ENCODE results near the gene SORT1. TPM values are rescaled to one million over a fixed set of nuclear protein-coding genes. Genes with fewer than 3 reads are reported as not detected.

SORT1 gene
- total and polyA plus RNA-seq, 3 experiments from 2014 or later = 0.16 to 3.9 (median 3.0) TPM

DNA sequence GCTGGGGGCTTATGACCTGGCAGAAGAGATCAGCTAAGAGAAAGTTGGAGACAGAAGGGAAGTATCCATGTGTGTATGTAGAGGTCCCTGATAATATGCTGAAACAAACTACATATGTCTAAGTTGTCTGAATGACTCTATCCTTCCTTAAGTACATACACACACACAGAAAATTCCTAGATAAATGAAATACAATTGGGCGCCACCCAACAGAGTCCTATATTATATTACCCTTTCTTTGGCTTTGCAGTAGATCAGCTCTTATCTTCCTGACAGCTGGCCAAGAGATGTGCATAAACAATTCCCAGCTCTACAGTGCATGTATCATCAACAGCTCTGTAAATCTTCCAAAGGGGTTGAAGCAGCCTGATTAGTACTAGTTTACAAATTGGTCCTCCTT lies 40.1 kb downstream of the SORT1 start:
- H3K4me3 ChIP-seq (ENCODE audit: low read length) = no peak overlapping the region
- no peaks in the 10 kb centered on the region for H3K36me3 ChIP-seq (ENCODE audit: insufficient read depth, low read length)
- no peaks in the 10 kb centered on the region for H3K4me1 ChIP-seq (ENCODE audit: insufficient read depth, low read length)
- H3K27ac ChIP-seq (ENCODE audit: low read depth, low read length) = no peak overlapping the region
- POLR2A ChIA-PET = no interaction called here
- Mint-ChIP-seq H3K36me3 (no peaks in the 10 kb centered on the region), H3K4me3 (no peak overlapping the region), H3K4me1 (no peaks in the 10 kb centered on the region), H3K27me3 (peaks cover 5 to 23% of the 10 kb centered on the region in 2 donors), H3K27ac (no peak overlapping the region), H3K9me3 (no peaks in the 10 kb centered on the region)
- H3K9me3 ChIP-seq (ENCODE audit: low read length) = no peaks in the 10 kb centered on the region
- CTCF ChIA-PET = interaction anchor here (1.0 kb wide), 1 partner anchor 11 kb away, joined by 3 read pairs; no protein-coding TSS in a partner anchor
- no peaks in the 10 kb centered on the region for H3K27me3 ChIP-seq (ENCODE audit: insufficient read depth, low read length, poor library complexity, severe bottlenecking)
- DNase-seq = no peak

DNA sequence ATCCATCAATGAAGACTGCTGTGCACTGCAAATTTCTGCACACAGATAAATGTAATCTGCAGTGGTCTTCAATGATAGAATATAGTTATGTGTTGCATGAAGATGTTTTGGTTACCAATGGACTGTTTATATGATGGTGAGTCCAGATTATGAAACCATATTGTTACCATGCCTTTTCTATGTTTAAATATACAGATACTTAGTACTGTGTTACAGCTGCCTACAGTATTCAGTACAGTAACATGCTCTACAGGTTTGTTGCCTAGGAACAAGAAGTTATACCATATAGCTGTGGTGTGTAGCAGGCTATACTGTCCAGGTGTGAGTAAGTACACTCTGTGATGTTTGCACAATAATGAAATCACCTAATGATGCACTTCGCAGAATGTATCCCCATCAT lies 40.8 kb downstream of the SORT1 start:
- POLR2A ChIA-PET = no interaction called here
- no peak overlapping the region for H3K27ac Mint-ChIP-seq
- no peaks in the 10 kb centered on the region for H3K36me3 Mint-ChIP-seq
- peaks cover 5 to 18% of the 10 kb centered on the region in 2 donors for H3K27me3 Mint-ChIP-seq
- no peaks in the 10 kb centered on the region for H3K9me3 ChIP-seq (ENCODE audit: low read length)
- CTCF ChIA-PET = interaction anchor here (1.0 kb wide), 1 partner anchor 10 kb away, joined by 3 read pairs; no protein-coding TSS in a partner anchor
- H3K27me3 ChIP-seq (ENCODE audit: insufficient read depth, low read length, poor library complexity, severe bottlenecking) = no peaks in the 10 kb centered on the region
- no peaks in the 10 kb centered on the region for H3K4me1 Mint-ChIP-seq
- no peak overlapping the region for H3K4me3 ChIP-seq (ENCODE audit: low read length)
- DNase-seq = no peak
- no peak overlapping the region for H3K4me3 Mint-ChIP-seq
- no peaks in the 10 kb centered on the region for H3K9me3 Mint-ChIP-seq
- H3K27ac ChIP-seq (ENCODE audit: low read depth, low read length) = no peak overlapping the region
- no peaks in the 10 kb centered on the region for H3K36me3 ChIP-seq (ENCODE audit: insufficient read depth, low read length)
- no peaks in the 10 kb centered on the region for H3K4me1 ChIP-seq (ENCODE audit: insufficient read depth, low read length)

DNA sequence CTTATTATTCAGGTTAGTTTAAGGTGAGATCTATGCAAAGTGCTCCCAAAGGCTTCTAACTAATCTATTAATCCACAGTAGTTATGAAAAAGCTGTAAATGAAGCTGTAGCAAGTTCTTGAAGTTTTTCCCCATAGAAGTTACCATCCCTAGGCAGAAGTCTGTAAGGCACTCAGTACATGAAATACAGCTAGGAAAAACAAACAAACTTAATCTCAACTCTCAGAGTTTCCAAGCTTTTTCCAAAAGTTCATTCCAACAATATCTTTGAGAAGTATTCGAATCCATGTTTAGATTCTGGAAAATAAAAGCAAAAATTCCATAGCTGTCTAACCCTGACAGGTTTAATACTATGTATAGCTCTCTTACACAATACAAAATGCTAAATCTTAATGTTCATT lies 41.2 kb downstream of the SORT1 start:
- Mint-ChIP-seq H3K9me3 (no peaks in the 10 kb centered on the region), H3K27ac (no peak overlapping the region), H3K36me3 (no peaks in the 10 kb centered on the region), H3K27me3 (peaks cover 5 to 14% of the 10 kb centered on the region in 2 donors), H3K4me1 (no peaks in the 10 kb centered on the region), H3K4me3 (no peak overlapping the region)
- no peaks in the 10 kb centered on the region for H3K27me3 ChIP-seq (ENCODE audit: insufficient read depth, low read length, poor library complexity, severe bottlenecking)
- no peaks in the 10 kb centered on the region for H3K4me1 ChIP-seq (ENCODE audit: insufficient read depth, low read length)
- no peak overlapping the region for H3K27ac ChIP-seq (ENCODE audit: low read depth, low read length)
- ChIA-PET POLR2A (no interaction called here), CTCF (interaction anchor here (1.0 kb wide), 1 partner anchor 9 kb away, joined by 3 read pairs; no protein-coding TSS in a partner anchor)
- H3K36me3 ChIP-seq (ENCODE audit: insufficient read depth, low read length) = no peaks in the 10 kb centered on the region
- no peak for DNase-seq
- H3K4me3 ChIP-seq (ENCODE audit: low read length) = no peak overlapping the region
- H3K9me3 ChIP-seq (ENCODE audit: low read length) = no peaks in the 10 kb centered on the region

DNA sequence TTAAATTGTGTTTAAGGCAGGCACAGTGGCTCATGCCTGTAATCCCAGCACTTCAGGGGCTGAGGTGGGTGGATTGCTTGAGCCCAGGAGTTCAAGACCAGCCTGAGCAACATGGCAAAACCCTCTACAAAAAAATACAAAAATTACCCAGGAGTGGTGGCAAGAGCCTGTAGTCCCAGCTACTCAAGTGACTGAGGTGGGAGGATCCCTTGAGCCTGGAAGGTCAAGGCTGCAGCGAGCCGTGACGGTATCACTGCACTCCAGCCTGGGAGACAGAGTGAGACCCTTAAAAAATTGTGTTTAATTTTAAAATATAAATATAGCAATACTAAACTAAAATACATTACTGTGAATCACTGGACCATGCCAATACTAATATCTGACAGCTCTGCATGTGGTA lies 42.8 kb downstream of the SORT1 start:
- Mint-ChIP-seq H3K4me1 (no peaks in the 10 kb centered on the region), H3K36me3 (no peaks in the 10 kb centered on the region), H3K9me3 (no peaks in the 10 kb centered on the region), H3K4me3 (no peak overlapping the region), H3K27ac (no peak overlapping the region), H3K27me3 (peaks cover 5 to 11% of the 10 kb centered on the region in 2 donors)
- H3K4me1 ChIP-seq (ENCODE audit: insufficient read depth, low read length) = no peaks in the 10 kb centered on the region
- no peaks in the 10 kb centered on the region for H3K36me3 ChIP-seq (ENCODE audit: insufficient read depth, low read length)
- no peaks in the 10 kb centered on the region for H3K9me3 ChIP-seq (ENCODE audit: low read length)
- POLR2A ChIA-PET = no interaction called here
- no peak for DNase-seq
- H3K27me3 ChIP-seq (ENCODE audit: insufficient read depth, low read length, poor library complexity, severe bottlenecking) = no peaks in the 10 kb centered on the region
- CTCF ChIA-PET = no interaction called here
- no peak overlapping the region for H3K4me3 ChIP-seq (ENCODE audit: low read length)
- H3K27ac ChIP-seq (ENCODE audit: low read depth, low read length) = no peak overlapping the region

DNA sequence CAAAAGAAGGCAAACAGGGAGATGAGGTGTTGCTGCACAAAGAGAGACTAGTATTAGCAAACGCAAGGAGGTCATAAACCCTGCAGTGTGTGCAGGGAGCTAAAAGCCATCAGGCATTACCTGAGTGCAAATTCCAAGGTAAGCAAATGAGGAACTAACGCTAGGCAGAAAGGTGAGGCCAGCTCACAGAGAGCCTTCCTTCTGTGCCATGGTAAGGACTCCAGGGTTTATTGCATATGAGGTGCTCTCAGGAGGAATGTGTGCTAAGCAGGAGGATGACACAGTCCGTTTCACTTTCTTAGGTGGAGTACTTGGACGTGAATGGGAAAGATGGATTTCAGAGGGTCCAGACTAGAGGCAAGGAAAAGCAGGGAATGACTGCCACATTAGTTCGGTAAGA lies 46.3 kb downstream of the SORT1 start:
- no peak overlapping the region for H3K27ac Mint-ChIP-seq
- no peak for DNase-seq
- no peaks in the 10 kb centered on the region for H3K27me3 ChIP-seq (ENCODE audit: insufficient read depth, low read length, poor library complexity, severe bottlenecking)
- no peaks in the 10 kb centered on the region for H3K4me1 ChIP-seq (ENCODE audit: insufficient read depth, low read length)
- no peak overlapping the region for H3K4me3 Mint-ChIP-seq
- H3K27ac ChIP-seq (ENCODE audit: low read depth, low read length) = no peak overlapping the region
- ChIA-PET CTCF (no interaction called here), POLR2A (no interaction called here)
- no peaks in the 10 kb centered on the region for H3K4me1 Mint-ChIP-seq
- no peak overlapping the region for H3K4me3 ChIP-seq (ENCODE audit: low read length)
- H3K9me3 Mint-ChIP-seq = no peaks in the 10 kb centered on the region
- no peaks in the 10 kb centered on the region for H3K36me3 ChIP-seq (ENCODE audit: insufficient read depth, low read length)
- peaks cover 3% of the 10 kb centered on the region in 2 donors for H3K27me3 Mint-ChIP-seq
- H3K36me3 Mint-ChIP-seq = no peaks in the 10 kb centered on the region
- no peaks in the 10 kb centered on the region for H3K9me3 ChIP-seq (ENCODE audit: low read length)

DNA sequence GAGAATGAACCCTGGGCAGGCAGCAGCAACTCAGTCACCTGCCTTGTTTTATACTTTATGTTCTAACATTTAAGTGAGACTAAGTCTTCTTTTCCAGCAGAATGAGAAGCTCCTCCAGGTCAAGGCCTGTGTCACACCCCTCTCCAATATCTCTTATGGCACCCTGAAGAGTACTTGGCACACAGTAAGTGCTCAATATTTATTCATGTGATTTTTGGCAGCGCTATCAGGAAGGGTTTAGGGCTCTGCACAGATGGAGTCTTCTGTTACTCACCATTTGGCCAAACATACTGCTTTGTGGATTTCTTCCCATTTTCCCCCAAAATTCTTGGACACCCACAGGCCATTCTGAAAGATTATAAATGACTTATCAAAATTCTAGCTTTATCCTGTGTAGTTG lies 47.1 kb downstream of the SORT1 start:
- POLR2A ChIA-PET = no interaction called here
- CTCF ChIA-PET = no interaction called here

DNA sequence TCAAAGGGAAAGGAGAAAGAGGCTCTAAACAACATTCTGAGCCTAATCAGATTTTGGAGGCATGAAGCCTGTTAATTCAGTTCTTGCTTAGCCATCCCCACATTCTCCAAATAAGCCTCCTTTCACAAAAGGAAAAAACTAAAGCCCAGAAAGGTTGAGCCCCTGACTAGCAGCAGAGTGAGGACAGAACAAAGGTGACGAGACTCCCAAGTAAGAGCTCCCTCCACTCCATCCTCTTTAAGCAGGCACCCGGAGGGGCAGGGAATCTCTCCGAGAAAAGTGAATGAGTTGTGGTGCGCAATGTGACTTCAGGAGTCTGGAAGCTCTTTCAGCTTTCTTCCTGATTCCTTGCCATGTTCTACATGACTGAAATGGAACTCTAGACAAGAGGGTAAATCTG lies 47.5 kb downstream of the SORT1 start:
- Mint-ChIP-seq H3K4me3 (no peak overlapping the region), H3K27me3 (peaks cover 3% of the 10 kb centered on the region in 2 donors), H3K27ac (peak overlapping the region in 1 of 8 donors; percentile 24), H3K4me1 (no peaks in the 10 kb centered on the region), H3K36me3 (no peaks in the 10 kb centered on the region), H3K9me3 (no peaks in the 10 kb centered on the region)
- DNase-seq = no peak
- ChIA-PET CTCF (no interaction called here), POLR2A (no interaction called here)
- Histone ChIP-seq H3K4me3 (ENCODE audit: low read length) (no peak overlapping the region), H3K27ac (ENCODE audit: low read depth, low read length) (no peak overlapping the region), H3K27me3 (ENCODE audit: insufficient read depth, low read length, poor library complexity, severe bottlenecking) (no peaks in the 10 kb centered on the region), H3K9me3 (ENCODE audit: low read length) (no peaks in the 10 kb centered on the region), H3K36me3 (ENCODE audit: insufficient read depth, low read length) (no peaks in the 10 kb centered on the region), H3K4me1 (ENCODE audit: insufficient read depth, low read length) (no peaks in the 10 kb centered on the region)

More for the DNA sequence above, 47.1 kb downstream of the SORT1 start:
- Mint-ChIP-seq H3K27me3 (peaks cover 3% of the 10 kb centered on the region in 2 donors), H3K4me3 (no peak overlapping the region), H3K36me3 (no peaks in the 10 kb centered on the region), H3K27ac (no peak overlapping the region), H3K9me3 (no peaks in the 10 kb centered on the region), H3K4me1 (no peaks in the 10 kb centered on the region)
- H3K9me3 ChIP-seq (ENCODE audit: low read length) = no peaks in the 10 kb centered on the region
- H3K27me3 ChIP-seq (ENCODE audit: insufficient read depth, low read length, poor library complexity, severe bottlenecking) = no peaks in the 10 kb centered on the region
- H3K4me1 ChIP-seq (ENCODE audit: insufficient read depth, low read length) = no peaks in the 10 kb centered on the region
- DNase-seq = no peak
- no peak overlapping the region for H3K4me3 ChIP-seq (ENCODE audit: low read length)
- no peak overlapping the region for H3K27ac ChIP-seq (ENCODE audit: low read depth, low read length)
- H3K36me3 ChIP-seq (ENCODE audit: insufficient read depth, low read length) = no peaks in the 10 kb centered on the region

DNA sequence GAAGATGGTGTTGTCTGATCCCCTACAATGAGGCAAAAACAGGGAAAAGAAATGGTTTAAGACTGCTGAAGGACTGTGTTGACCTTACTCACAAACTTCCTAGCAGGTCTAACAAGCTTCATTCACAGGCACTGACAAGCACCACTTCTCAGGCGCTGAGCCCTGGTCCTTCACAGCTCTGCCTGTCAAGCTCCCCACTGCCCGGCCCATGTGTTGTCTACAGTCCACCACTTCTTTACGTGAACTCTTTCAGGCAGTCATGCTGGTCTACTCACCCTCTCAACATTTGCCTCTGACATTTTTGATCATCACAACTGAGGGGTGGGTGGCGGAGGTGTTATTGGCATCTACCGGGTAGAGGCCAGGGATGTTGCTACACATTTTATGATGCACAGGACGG lies 50.2 kb downstream of the SORT1 start:
- no peak for DNase-seq
- POLR2A ChIA-PET = no interaction called here
- Histone ChIP-seq H3K27ac (ENCODE audit: low read depth, low read length) (no peak overlapping the region), H3K9me3 (ENCODE audit: low read length) (no peaks in the 10 kb centered on the region), H3K4me3 (ENCODE audit: low read length) (no peak overlapping the region), H3K27me3 (ENCODE audit: insufficient read depth, low read length, poor library complexity, severe bottlenecking) (no peaks in the 10 kb centered on the region), H3K4me1 (ENCODE audit: insufficient read depth, low read length) (no peaks in the 10 kb centered on the region), H3K36me3 (ENCODE audit: insufficient read depth, low read length) (no peaks in the 10 kb centered on the region)
- Mint-ChIP-seq H3K27ac (no peak overlapping the region), H3K27me3 (peaks cover 3 to 8% of the 10 kb centered on the region in 2 donors), H3K36me3 (peaks cover 0 to 5% (median 0%) of the 10 kb centered on the region in 3 donors), H3K9me3 (no peaks in the 10 kb centered on the region), H3K4me3 (no peak overlapping the region), H3K4me1 (no peaks in the 10 kb centered on the region)
- CTCF ChIA-PET = interaction anchor here (0.8 kb wide), 1 partner anchor 9 kb away, joined by 3 read pairs; no protein-coding TSS in a partner anchor

Data from CD8-positive, alpha-beta memory T cell (primary cell).